Liver (tissue), 9 donors: ENCODE measurements around the gene ZC3HAV1L. TPM values are rescaled to one million over a fixed set of nuclear protein-coding genes. Genes with fewer than 3 reads are reported as not detected.
"Not testable (repeated sequence)": the region's sequence is repeated elsewhere in the genome, so short reads cannot be mapped to it uniquely, and the experiment has no call there.

ENCODE experiments used
- DNase-seq: peaks from one replicate; pipeline ENCODE4 v3.0.0-alpha.2; 2017; ENCODE audit warnings: low spot score
- H3K27ac ChIP-seq, 2 donors: one replicate each; pipeline ENCODE4 v1.7.0; 2013; ENCODE audit warnings: inconsistent platforms in 2 of 2, low read length in 2 of 2, control low read depth in 1 of 2, low read depth in 1 of 2, mild to moderate bottlenecking in 1 of 2
- H3K27me3 ChIP-seq, 4 donors: one replicate each; pipeline versions ENCODE4 v1.6.1 to v1.7.0; 2013; ENCODE audit warnings: low read length in 3 of 4, inconsistent platforms in 1 of 4, mild to moderate bottlenecking in 1 of 4, moderate library complexity in 1 of 4; ENCODE audit not compliant: control insufficient read depth in 4 of 4, insufficient read depth in 4 of 4
- H3K36me3 ChIP-seq, 4 donors: one replicate each; pipeline versions ENCODE4 v1.6.1 to v1.7.0; 2013; ENCODE audit warnings: low read length in 3 of 4, mild to moderate bottlenecking in 3 of 4, low read depth in 1 of 4, moderate library complexity in 1 of 4; ENCODE audit not compliant: control insufficient read depth in 4 of 4, insufficient read depth in 3 of 4
- H3K4me1 ChIP-seq, 4 donors: one replicate each; pipeline versions ENCODE4 v1.6.1 to v1.7.0; 2013; ENCODE audit warnings: low read length in 3 of 4, mild to moderate bottlenecking in 3 of 4, moderate library complexity in 1 of 4; ENCODE audit not compliant: control insufficient read depth in 4 of 4, insufficient read depth in 4 of 4
- H3K4me3 ChIP-seq, 3 donors: one replicate each; pipeline versions ENCODE4 v1.6.1 to v1.7.0; 2013; ENCODE audit warnings: low read length in 3 of 3, control low read depth in 1 of 3, low read depth in 1 of 3, mild to moderate bottlenecking in 1 of 3
- H3K9ac ChIP-seq, 2 donors: one replicate each; pipeline ENCODE4 v1.7.0; 2013; ENCODE audit warnings: low read length in 2 of 2, mild to moderate bottlenecking in 2 of 2, moderate library complexity in 2 of 2, control low read depth in 1 of 2, low read depth in 1 of 2
- H3K9me3 ChIP-seq, 4 donors: one replicate each; pipeline versions ENCODE4 v1.6.1 to v1.7.0; 2013; ENCODE audit warnings: low read length in 3 of 4; ENCODE audit not compliant: control insufficient read depth in 4 of 4
- ATF3 ChIP-seq: IDR thresholded peaks from 2 replicates; pipeline ENCODE4 v1.6.1; 2016; ENCODE audit warnings: antibody characterized with exemption
- EGR1 ChIP-seq, 2 donors: IDR thresholded peaks; 2 replicates each; pipeline ENCODE4 v1.6.1; 2016 to 2018; ENCODE audit warnings: antibody characterized with exemption in 2 of 2, low read depth in 2 of 2
- FOXA1 ChIP-seq: IDR thresholded peaks from 2 replicates; pipeline ENCODE4 v1.6.1; 2016; ENCODE audit warnings: antibody characterized with exemption
- FOXA2 ChIP-seq: IDR thresholded peaks from 2 replicates; pipeline ENCODE4 v1.6.1; 2016; ENCODE audit warnings: antibody characterized with exemption
- GABPA ChIP-seq, 2 donors: IDR thresholded peaks in 1 of 2; conservative IDR thresholded peaks in 1 of 2; 2 replicates each; pipeline ENCODE4 v1.6.1; 2016; ENCODE audit warnings: antibody characterized with exemption in 2 of 2, mild to moderate bottlenecking in 1 of 2, moderate library complexity in 1 of 2
- HNF4G ChIP-seq: IDR thresholded peaks from 2 replicates; pipeline ENCODE4 v1.6.1; 2016; ENCODE audit warnings: antibody characterized with exemption
- MAX ChIP-seq: IDR thresholded peaks from 2 replicates; pipeline ENCODE4 v1.6.1; 2016; ENCODE audit warnings: antibody characterized with exemption
- NR2F2 ChIP-seq: IDR thresholded peaks from 2 replicates; pipeline ENCODE4 v1.6.1; 2016; ENCODE audit warnings: antibody characterized with exemption
- RXRA ChIP-seq, 2 donors: IDR thresholded peaks; 2 replicates each; pipeline ENCODE4 v1.6.1; 2017 to 2018; ENCODE audit warnings: antibody characterized with exemption in 2 of 2, mild to moderate bottlenecking in 1 of 2
- SP1 ChIP-seq: IDR thresholded peaks from 2 replicates; pipeline ENCODE4 v1.6.1; 2018; ENCODE audit warnings: antibody characterized with exemption, mild to moderate bottlenecking
- TAF1 ChIP-seq: conservative IDR thresholded peaks from 2 replicates; pipeline ENCODE4 v1.6.1; 2016; ENCODE audit warnings: antibody characterized with exemption, mild to moderate bottlenecking
- ZBTB33 ChIP-seq: IDR thresholded peaks from 2 replicates; pipeline ENCODE4 v1.6.1; 2016; ENCODE audit warnings: antibody characterized with exemption
- WGBS: extraction: QIAGEN DNeasy Blood & Tissue Kit; methylation state at CpG from one replicate; pipeline ENCODE4 v1.1.7; 2013; 5-methylcytosine and 5-hydroxymethylcytosine counted together
- polyA plus RNA-seq, 2 donors: library from polyadenylated mRNA; stranded (reverse) in 1 of 2; unstranded in 1 of 2; fragments of 200-250 nt in 1 of 2; fragments of >200 nt in 1 of 2; fragmentation: Nextera tagmentation in 1 of 2; extraction: Ambion mirVana in 1 of 2; gene quantifications; one replicate each; pipeline versions ENCODE4 v1.2.1 to v1.2.3, GENCODE V29; 2013 to 2015
- total RNA-seq, 2 donors: library from RNA; depleted of rRNA; stranded (reverse); fragments of >200 nt; gene quantifications; one replicate each; pipeline ENCODE4 v1.2.3, GENCODE V29; 2014
- TF ChIP-seq, protein P1 (sequence below): fragments of 150-350 bp; IDR thresholded peaks from 2 replicates; pipeline ENCODE4 v1.5.1; 2017; ENCODE audit warnings: improper control_type of control experiment, low read depth, low read length; ENCODE audit not compliant: missing input control
- donor health status: healthy.
- donor health status: healthy.
- donor health status: healthy.
- donor health status: healthy.
- donor health status: healthy.

The ZC3HAV1L gene
- total and polyA plus RNA-seq, 4 donors: 0.19 to 16.2 (median 1.9) TPM

DNA sequence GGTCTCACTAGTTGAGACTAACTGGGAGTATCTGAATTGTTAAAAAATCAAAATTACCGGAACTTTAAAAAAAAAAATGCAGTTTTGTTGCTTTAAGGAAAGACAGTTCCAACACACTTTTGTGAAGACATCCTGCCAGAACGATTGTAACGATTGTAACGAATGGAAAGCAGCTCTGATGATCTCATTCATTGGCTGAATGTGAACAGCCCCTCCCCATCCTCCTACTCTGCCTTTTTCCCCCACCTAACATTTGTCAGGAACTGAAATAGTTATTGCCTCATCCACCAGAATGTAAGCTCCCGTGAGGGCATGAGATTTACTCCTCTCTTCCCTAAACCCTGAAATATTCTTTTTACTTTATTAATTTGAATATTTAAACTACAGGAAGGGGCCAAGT is 23.1 kb upstream of the ZC3HAV1L start (continued):
- TF ChIP-seq, protein P1, sequence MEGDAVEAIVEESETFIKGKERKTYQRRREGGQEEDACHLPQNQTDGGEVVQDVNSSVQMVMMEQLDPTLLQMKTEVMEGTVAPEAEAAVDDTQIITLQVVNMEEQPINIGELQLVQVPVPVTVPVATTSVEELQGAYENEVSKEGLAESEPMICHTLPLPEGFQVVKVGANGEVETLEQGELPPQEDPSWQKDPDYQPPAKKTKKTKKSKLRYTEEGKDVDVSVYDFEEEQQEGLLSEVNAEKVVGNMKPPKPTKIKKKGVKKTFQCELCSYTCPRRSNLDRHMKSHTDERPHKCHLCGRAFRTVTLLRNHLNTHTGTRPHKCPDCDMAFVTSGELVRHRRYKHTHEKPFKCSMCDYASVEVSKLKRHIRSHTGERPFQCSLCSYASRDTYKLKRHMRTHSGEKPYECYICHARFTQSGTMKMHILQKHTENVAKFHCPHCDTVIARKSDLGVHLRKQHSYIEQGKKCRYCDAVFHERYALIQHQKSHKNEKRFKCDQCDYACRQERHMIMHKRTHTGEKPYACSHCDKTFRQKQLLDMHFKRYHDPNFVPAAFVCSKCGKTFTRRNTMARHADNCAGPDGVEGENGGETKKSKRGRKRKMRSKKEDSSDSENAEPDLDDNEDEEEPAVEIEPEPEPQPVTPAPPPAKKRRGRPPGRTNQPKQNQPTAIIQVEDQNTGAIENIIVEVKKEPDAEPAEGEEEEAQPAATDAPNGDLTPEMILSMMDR: no peak
- no peak for TF ChIP-seq RXRA (IDR thresholded peaks at IDR 0.05)
- no peak for TF ChIP-seq GABPA (IDR thresholded peaks at IDR 0.05 in 1 of 2, conservative IDR thresholded peaks at IDR 0.05 in 1 of 2)
- no peak for TF ChIP-seq ATF3
- no peak for TF ChIP-seq EGR1 (IDR thresholded peaks at IDR 0.05; ENCODE audit: low read depth in 2 of 2)
- no peak for TF ChIP-seq HNF4G
- no peak for TF ChIP-seq TAF1

- peaks cover 5 to 52% (median 37%) of the 10 kb centered on the region in 4 donors for H3K36me3 ChIP-seq
- 99% methylated on average over 1 of the region's 1 CpG for WGBS
Measured at GRCh38 chr7:139055674-139056073, 19.8 kb upstream of the ZC3HAV1L start.

GRCh38 chr7:139054656-139055055 is 18.8 kb upstream of the ZC3HAV1L start:
- H3K9ac ChIP-seq, H3K27ac ChIP-seq, H3K27me3 ChIP-seq, H3K4me1 ChIP-seq, H3K9me3 ChIP-seq, H3K4me3 ChIP-seq, DNase-seq: not testable (repeated sequence)
- WGBS: 98% methylated on average over 14 of the region's 14 CpGs
- peaks cover 7 to 46% (median 37%) of the 10 kb centered on the region in 4 donors for H3K36me3 ChIP-seq

More at GRCh38 chr7:139055674-139056073, 19.8 kb upstream of the ZC3HAV1L start:
- Histone ChIP-seq H3K9me3 (no peaks in the 10 kb centered on the region), H3K27me3 (no peaks in the 10 kb centered on the region), H3K4me3 (no peak overlapping the region), H3K9ac (no peak overlapping the region), H3K4me1 (no peaks in the 10 kb centered on the region), H3K27ac (no peak overlapping the region)
- TF ChIP-seq RXRA (IDR thresholded peaks at IDR 0.05) (no peak), FOXA1 (no peak), ZBTB33 (no peak), HNF4G (no peak), NR2F2 (no peak), GABPA (IDR thresholded peaks at IDR 0.05 in 1 of 2, conservative IDR thresholded peaks at IDR 0.05 in 1 of 2) (no peak), EGR1 (IDR thresholded peaks at IDR 0.05; ENCODE audit: low read depth in 2 of 2) (no peak), TAF1 (no peak), FOXA2 (no peak)
- no peak for DNase-seq

GRCh38 chr7:139054101-139054500 is 18.3 kb upstream of the ZC3HAV1L start:
- H3K36me3 ChIP-seq: peaks cover 8 to 51% (median 40%) of the 10 kb centered on the region in 4 donors

More at GRCh38 chr7:139054101-139054500, 18.3 kb upstream of the ZC3HAV1L start:
- DNase-seq: no peak
- H3K9ac ChIP-seq: no peak overlapping the region
- H3K27ac ChIP-seq: no peak overlapping the region
- no peaks in the 10 kb centered on the region for H3K4me1 ChIP-seq
- WGBS: 86% methylated on average over 2 of the region's 2 CpGs
- no peak for TF ChIP-seq SP1
- TF ChIP-seq MAX: no peak
- TF ChIP-seq, protein P1: no peak
- TF ChIP-seq NR2F2: no peak
- H3K27me3 ChIP-seq: no peaks in the 10 kb centered on the region
- no peak overlapping the region for H3K4me3 ChIP-seq
- no peaks in the 10 kb centered on the region for H3K9me3 ChIP-seq
